B cell (primary cell): Measurements from ENCODE around the gene ARL6IP5. TPM values are rescaled to one million over a fixed set of nuclear protein-coding genes. Genes with fewer than 3 reads are reported as not detected.

ENCODE experiments used
- ATAC-seq: fragments of 200-7000 bp; cut with Tn5 transposase; one replicate; pipeline ENCODE4 v1.10.0; 2021; ENCODE audit warnings: low read depth, mild to moderate bottlenecking, moderate number of reproducible peaks, moderate library complexity
- CTCF ChIA-PET: fragments of 350-600 bp; sonication (Branson Sonifier 250); formaldehyde crosslinking; loops from one replicate; lab custom pipeline; 2021; ENCODE audit warnings: antibody characterized with exemption, inconsistent platforms; lab: Charles Lee
- POLR2A ChIA-PET: fragments of 350-600 bp; sonication (Branson Sonifier 250); formaldehyde crosslinking; loops from one replicate; lab custom pipeline; 2021; ENCODE audit warnings: antibody characterized with exemption; lab: Charles Lee
- DNase-seq: peaks from one replicate; pipeline ENCODE4 v3.0.0; 2013
- H2AFZ ChIP-seq: 2 replicates; pipeline ENCODE4 v1.6.1; 2012; ENCODE audit warnings: mild to moderate bottlenecking, low read depth, low read length; ENCODE audit not compliant: insufficient read depth, poor library complexity, severe bottlenecking
- H3K27ac ChIP-seq, 2 donors: 1 replicate in 1 of 2; 2 replicates in 1 of 2; pipeline ENCODE4 v1.5.1; 2012 to 2013; ENCODE audit warnings: low read length in 2 of 2, mild to moderate bottlenecking in 2 of 2, moderate library complexity in 1 of 2
- H3K27me3 ChIP-seq, 4 experiments: fragments of 200-600 bp in 1 of 4; sonication (generic) in 1 of 4; replicated peaks in 1 of 4; 1 replicate in 2 of 4; 2 replicates in 2 of 4; pipeline versions ENCODE4 v1.6.1 to v1.7.0; 2013 to 2016; ENCODE audit warnings: low read length in 3 of 4, mild to moderate bottlenecking in 2 of 4, mixed read lengths in 1 of 4, moderate library complexity in 1 of 4; ENCODE audit not compliant: insufficient read depth in 4 of 4, control insufficient read depth in 3 of 4; ENCODE audit errors: control extremely low read depth in 1 of 4
- H3K36me3 ChIP-seq, 2 experiments: replicated peaks in 1 of 2; 1 replicate in 1 of 2; 2 replicates in 1 of 2; pipeline versions ENCODE4 v1.6.1 to v1.7.1; 2013; ENCODE audit warnings: low read length in 1 of 2; ENCODE audit not compliant: insufficient read depth in 2 of 2, control insufficient read depth in 1 of 2; ENCODE audit errors: control extremely low read depth in 1 of 2, extremely low read depth in 1 of 2
- H3K4me1 ChIP-seq, 2 donors: fragments of 200-600 bp in 1 of 2; sonication (generic) in 1 of 2; 1 replicate in 1 of 2; 2 replicates in 1 of 2; pipeline versions ENCODE4 v1.5.1 to v1.6.1; 2013 to 2017; ENCODE audit warnings: low read length in 2 of 2; ENCODE audit not compliant: control insufficient read depth in 2 of 2, insufficient read depth in 2 of 2
- H3K4me2 ChIP-seq: replicated peaks from 2 replicates; pipeline ENCODE3; 2012; ENCODE audit warnings: mild to moderate bottlenecking, low read depth, low read length; ENCODE audit not compliant: poor library complexity, severe bottlenecking
- H3K4me3 ChIP-seq, 5 experiments: fragments of 200-600 bp in 1 of 5; sonication (generic) in 1 of 5; 1 replicate in 3 of 5; 2 replicates in 2 of 5; pipeline versions ENCODE4 v1.5.1 to v1.7.0; 2011 to 2016; ENCODE audit warnings: low read length in 4 of 5, mild to moderate bottlenecking in 4 of 5, low read depth in 2 of 5, control low read depth in 1 of 5, moderate library complexity in 1 of 5; ENCODE audit not compliant: insufficient read depth in 1 of 5; ENCODE audit errors: control extremely low read depth in 1 of 5, extremely low read depth in 1 of 5
- H3K79me2 ChIP-seq: fragments of 200-600 bp; sonication (generic); one replicate; pipeline ENCODE4 v1.6.0; 2016; ENCODE audit warnings: low read length; ENCODE audit not compliant: control insufficient read depth, insufficient read depth
- H3K9ac ChIP-seq: fragments of 200-600 bp; sonication (generic); 2 replicates; pipeline ENCODE4 v1.6.1; 2017; ENCODE audit warnings: mild to moderate bottlenecking, low read length, moderate library complexity
- H3K9me3 ChIP-seq, 3 donors: one replicate each; pipeline versions ENCODE4 v1.6.1 to v1.7.1; 2013; ENCODE audit warnings: low read length in 2 of 3; ENCODE audit not compliant: control insufficient read depth in 2 of 3, insufficient read depth in 1 of 3; ENCODE audit errors: control extremely low read depth in 1 of 3
- H4K20me1 ChIP-seq: 2 replicates; pipeline ENCODE4 v1.6.0; 2012; ENCODE audit warnings: mild to moderate bottlenecking, low read length; ENCODE audit not compliant: insufficient read depth, control insufficient read depth, poor library complexity, severe bottlenecking
- H3K27ac Mint-ChIP-seq: one replicate; pipeline ENCODE4 v1.8.0; 2021; ENCODE audit warnings: mixed read lengths
- H3K27me3 Mint-ChIP-seq: one replicate; pipeline ENCODE4 v1.8.0; 2021; ENCODE audit warnings: mixed read lengths
- H3K4me1 Mint-ChIP-seq: one replicate; pipeline ENCODE4 v1.8.0; 2021; ENCODE audit warnings: mixed read lengths
- H3K4me3 Mint-ChIP-seq: one replicate; pipeline ENCODE4 v1.8.0; 2021; ENCODE audit warnings: mixed read lengths
- H3K9me3 Mint-ChIP-seq: one replicate; pipeline ENCODE4 v1.8.0; 2022; ENCODE audit warnings: mixed read lengths; ENCODE audit not compliant: insufficient read depth
- CTCF ChIP-seq: fragments of 200-600 bp; IDR thresholded peaks from one replicate; pipeline ENCODE4 v1.8.0; 2022; ENCODE audit warnings: antibody characterized with exemption, mild to moderate bottlenecking
- EZH2 ChIP-seq: IDR thresholded peaks from 2 replicates; pipeline ENCODE4 v1.6.1; 2012; ENCODE audit warnings: borderline replicate concordance, low read depth, mild to moderate bottlenecking, moderate library complexity, low read length; ENCODE audit not compliant: insufficient read depth, poor library complexity, severe bottlenecking
- WGBS: methylation state at CpG from one replicate; pipeline ENCODE4 v1.1.5; 2013; ENCODE audit warnings: missing lambda C conversion rate; ENCODE audit not compliant: insufficient coverage; 5-methylcytosine and 5-hydroxymethylcytosine counted together
- intact Hi-C: fragments of 100-400 bp; cut with micrococcal nuclease; formaldehyde crosslinking; loops from one replicate; pipeline ENCODE4 v1.10.0; 2022
- polyA plus RNA-seq: library from polyadenylated mRNA; depleted of rRNA; stranded (reverse); fragments of >200 nt; gene quantifications from 2 replicates; pipeline ENCODE4 v1.2.3, GENCODE V29; 2012
- total RNA-seq, 2 donors: library from RNA; stranded (reverse); fragments of 120-200 nt in 1 of 2; gene quantifications; 1 replicate in 1 of 2; 2 replicates in 1 of 2; pipeline versions ENCODE4 v1.2.3 to v1.2.4, GENCODE V29; 2013 to 2022

Gene ARL6IP5
- total and polyA plus RNA-seq, 2 donors (not counting 1 experiment from before 2014, with no cell fraction given): 39.5 to 89.1 TPM

DNA sequence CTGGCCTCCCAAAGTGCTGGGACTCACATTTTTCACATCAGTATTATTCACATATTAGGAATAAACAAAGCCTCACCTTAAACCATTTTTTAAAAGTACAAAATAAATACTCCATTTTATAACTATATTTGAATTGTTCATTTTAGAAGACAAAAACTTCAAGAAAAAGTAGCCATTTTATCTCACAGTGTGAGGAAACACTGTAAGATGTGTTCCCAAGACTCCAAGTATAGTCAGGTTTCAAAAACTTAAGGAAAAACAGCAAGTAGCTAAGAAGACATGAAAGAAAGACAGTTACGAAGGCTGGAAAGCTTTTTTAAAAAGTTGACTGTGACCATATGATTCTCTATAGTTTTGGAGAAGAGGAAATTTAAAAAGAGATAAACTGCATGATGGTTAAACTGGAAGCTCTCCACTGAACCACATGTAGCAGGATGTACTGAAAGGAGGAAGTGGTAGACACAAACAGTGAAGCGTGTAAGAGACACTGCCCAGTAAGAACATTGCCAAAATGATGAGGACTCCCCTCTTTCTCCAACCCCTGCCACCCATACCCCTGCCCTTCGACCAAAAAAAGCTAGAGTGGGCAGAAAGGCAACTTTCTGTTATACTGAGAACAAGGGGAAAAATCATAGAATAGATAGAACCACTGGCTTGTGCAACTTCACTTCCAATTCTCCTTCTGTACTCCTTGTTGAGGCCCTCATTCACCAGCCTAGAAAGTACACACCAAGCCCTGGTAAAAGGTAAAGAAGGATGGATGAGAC lies 26.4 kb upstream of the ARL6IP5 start:
- H3K27me3 Mint-ChIP-seq: no peaks in the 10 kb centered on the region
- H3K27ac Mint-ChIP-seq: peak overlapping the region; percentile 91
- peaks cover 30% of the 10 kb centered on the region for H3K4me1 Mint-ChIP-seq
- WGBS: 0% methylated on average over 2 of the region's 3 CpGs
- ChIA-PET CTCF (interaction anchor here (1.2 to 2.1 kb wide), 3 partner anchors 23 to 28 kb away, joined by 4 to 6 read pairs (median 4); partner anchors contain the start of gene ARL6IP5), POLR2A (interaction anchor here (0.6 to 1.4 kb wide), 6 partner anchors 17 to 44 kb away, joined by 3 to 5 read pairs (median 3); partner anchors contain the start of gene UBA3)
- H3K36me3 ChIP-seq: peaks cover 9 to 53% of the 10 kb centered on the region in 2 experiments
- H3K4me3 Mint-ChIP-seq: peak overlapping the region; percentile 63
- peak overlapping the region in 1 of 5 experiments; percentile 38 for H3K4me3 ChIP-seq
- peak overlapping the region; percentile 63 for H3K4me2 ChIP-seq
- ATAC-seq (peak; percentile 99), DNase-seq (peak; percentile 77)
- no peaks in the 10 kb centered on the region for H3K9me3 ChIP-seq
- peak overlapping the region; percentile 64 to 87 for H3K27ac ChIP-seq
- intact Hi-C loops: no loop called here
- peaks cover 20 to 22% of the 10 kb centered on the region in 2 donors for H3K4me1 ChIP-seq
- H4K20me1 ChIP-seq: no peaks in the 10 kb centered on the region
- peak overlapping the region; percentile 45 for H3K9ac ChIP-seq
- no peaks in the 10 kb centered on the region for H3K27me3 ChIP-seq
- no peaks in the 10 kb centered on the region for H3K9me3 Mint-ChIP-seq
- peaks cover 7% of the 10 kb centered on the region for H3K79me2 ChIP-seq
- no peak for TF ChIP-seq CTCF
- peak overlapping the region; percentile 68 for H2AFZ ChIP-seq

DNA sequence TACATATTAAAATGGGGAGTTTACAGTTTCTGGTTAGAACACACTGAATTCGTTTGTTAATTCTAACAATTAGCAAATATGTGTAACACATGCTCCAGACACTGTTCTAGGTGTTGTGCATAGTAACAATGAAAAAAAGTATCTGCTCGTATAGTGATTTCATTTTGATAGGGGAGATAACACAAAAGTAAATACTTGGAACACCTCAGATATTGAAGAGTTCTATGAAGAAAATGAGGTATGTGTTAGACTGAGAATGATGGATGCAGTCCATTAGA lies 25.9 kb upstream of the ARL6IP5 start:
- CTCF ChIA-PET: interaction anchor here (1.2 to 2.1 kb wide), 3 partner anchors 22 to 27 kb away, joined by 4 to 6 read pairs (median 4); partner anchors contain the start of gene ARL6IP5
- no peaks in the 10 kb centered on the region for H3K27me3 Mint-ChIP-seq
- DNase-seq (no peak), ATAC-seq (no peak)
- H3K4me1 Mint-ChIP-seq: peaks cover 30% of the 10 kb centered on the region
- peaks cover 11 to 58% of the 10 kb centered on the region in 2 experiments for H3K36me3 ChIP-seq
- no peaks in the 10 kb centered on the region for H3K27me3 ChIP-seq
- no peaks in the 10 kb centered on the region for H3K9me3 Mint-ChIP-seq
- peak overlapping the region; percentile 64 to 87 for H3K27ac ChIP-seq
- POLR2A ChIA-PET: interaction anchor here (0.9 to 1.3 kb wide), 4 partner anchors 16 to 25 kb away, joined by 3 to 5 read pairs (median 3); partner anchors contain the start of gene UBA3
- peaks cover 20 to 22% of the 10 kb centered on the region in 2 donors for H3K4me1 ChIP-seq
- no CpG with 5 or more reads among the region's 2 CpGs for WGBS
- no peaks in the 10 kb centered on the region for H3K9me3 ChIP-seq
- H3K4me2 ChIP-seq: peak overlapping the region; percentile 63
- peaks cover 3% of the 10 kb centered on the region for H3K79me2 ChIP-seq
- peak overlapping the region; percentile 68 for H2AFZ ChIP-seq
- H3K9ac ChIP-seq: peak overlapping the region; percentile 45
- no peak overlapping the region for H3K4me3 ChIP-seq
- H4K20me1 ChIP-seq: no peaks in the 10 kb centered on the region
- H3K27ac Mint-ChIP-seq: peak overlapping the region; percentile 91
- no peak for TF ChIP-seq CTCF
- no peak for TF ChIP-seq EZH2
- H3K4me3 Mint-ChIP-seq: peak overlapping the region; percentile 63
- intact Hi-C loops: no loop called here
